Lung (tissue), 12 donors: ENCODE data around the gene NSF. TPM values are rescaled to one million over a fixed set of nuclear protein-coding genes. Genes with fewer than 3 reads are reported as not detected.
A peak's percentile ranks its signal among the peaks of the same experiment; 100 is the strongest.
"Not testable (repeated sequence)": the region's sequence is repeated elsewhere in the genome, so short reads cannot be mapped to it uniquely, and the experiment has no call there.

Experiments used
- ATAC-seq: fragments of 200-7000 bp; cut with Tn5 transposase; one replicate; pipeline ENCODE4 v1.9.1; 2020; ENCODE audit warnings: moderate number of reproducible peaks; ENCODE audit not compliant: insufficient read depth, low FRiP score
- DNase-seq, 3 donors: peaks; one replicate each; pipeline ENCODE4 v3.0.0-alpha.2; 2013 to 2017
- H3K27ac ChIP-seq, 2 donors: one replicate each; pipeline ENCODE4 v1.5.1; 2013; ENCODE audit warnings: mild to moderate bottlenecking in 2 of 2, moderate library complexity in 2 of 2, control low read depth in 1 of 2, inconsistent platforms in 1 of 2, low read depth in 1 of 2, low read length in 1 of 2
- H3K27me3 ChIP-seq, 3 donors: one replicate each; pipeline ENCODE4 v1.5.1; 2013; ENCODE audit warnings: low read length in 2 of 3; ENCODE audit not compliant: control insufficient read depth in 3 of 3, insufficient read depth in 3 of 3
- H3K36me3 ChIP-seq, 4 donors: one replicate each; pipeline ENCODE4 v1.5.1; 2013; ENCODE audit warnings: low read length in 4 of 4, mild to moderate bottlenecking in 1 of 4, moderate library complexity in 1 of 4; ENCODE audit not compliant: control insufficient read depth in 4 of 4, insufficient read depth in 4 of 4
- H3K4me1 ChIP-seq, 5 donors: one replicate each; pipeline ENCODE4 v1.5.1; 2013; ENCODE audit warnings: low read length in 5 of 5, mild to moderate bottlenecking in 2 of 5, moderate library complexity in 1 of 5; ENCODE audit not compliant: control insufficient read depth in 5 of 5, insufficient read depth in 5 of 5
- H3K4me3 ChIP-seq: one replicate; pipeline ENCODE4 v1.5.1; 2013; ENCODE audit warnings: mild to moderate bottlenecking, control low read depth, moderate library complexity
- H3K9ac ChIP-seq, 2 donors: one replicate each; pipeline ENCODE4 v1.5.1; 2013; ENCODE audit warnings: low read length in 2 of 2, control low read depth in 1 of 2; ENCODE audit not compliant: insufficient read depth in 1 of 2
- H3K9me3 ChIP-seq, 4 donors: one replicate each; pipeline ENCODE4 v1.5.1; 2013; ENCODE audit warnings: low read length in 3 of 4, mild to moderate bottlenecking in 1 of 4, moderate library complexity in 1 of 4; ENCODE audit not compliant: control insufficient read depth in 4 of 4, insufficient read depth in 3 of 4
- WGBS, 2 donors: extraction: QIAGEN DNeasy Blood & Tissue Kit; methylation state at CpG; one replicate each; pipeline ENCODE4 v1.1.7; 2013; 5-methylcytosine and 5-hydroxymethylcytosine counted together
- polyA plus RNA-seq, 2 donors: library from polyadenylated mRNA; stranded (reverse); fragments of 200-250 nt; gene quantifications; one replicate each; pipeline ENCODE4 v1.2.1, GENCODE V29; 2013
- total RNA-seq, 2 donors: library from RNA; depleted of rRNA in 1 of 2; stranded (reverse); fragments of >200 nt in 1 of 2; gene quantifications; one replicate each; pipeline ENCODE4 v1.2.1, GENCODE V29; 2014 to 2021
- TF ChIP-seq, protein P1 (sequence below): IDR thresholded peaks from 2 replicates; pipeline ENCODE4 v1.5.1; 2012; ENCODE audit warnings: mild to moderate bottlenecking; ENCODE audit errors: control extremely low read depth, extremely low read depth
- donor health status: control.
- donor health status: control.
- donor health status: Bipolar disorder and iron deficiency.
- donor health status: healthy.
- donor health status: DM: yes; HTN: yes; CAD: no.

NSF gene
- total and polyA plus RNA-seq, 4 donors, result 7.3 to 41.9 (median 27.0) TPM

DNA sequence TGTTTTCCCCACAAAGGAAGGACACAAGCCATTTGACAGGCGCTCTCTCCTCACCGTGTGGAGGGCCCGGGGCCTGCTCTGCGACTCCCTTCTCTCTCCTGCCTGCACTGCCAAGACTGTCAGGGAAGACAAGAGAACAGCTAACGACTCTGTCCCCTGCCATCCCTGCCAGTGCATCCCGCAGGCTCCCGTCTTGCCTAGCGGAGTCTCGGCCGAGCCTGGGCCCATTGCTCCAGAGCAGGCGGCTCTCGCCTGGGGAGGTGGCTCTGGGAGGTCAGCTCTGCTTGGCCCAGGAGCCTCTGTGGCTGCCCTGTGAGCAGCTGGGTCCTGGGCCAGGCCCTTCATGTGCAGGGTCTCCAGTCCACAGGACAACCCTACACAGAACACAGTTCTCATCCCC, 175.0 kb downstream of the NSF start:
- TF ChIP-seq, protein P1, sequence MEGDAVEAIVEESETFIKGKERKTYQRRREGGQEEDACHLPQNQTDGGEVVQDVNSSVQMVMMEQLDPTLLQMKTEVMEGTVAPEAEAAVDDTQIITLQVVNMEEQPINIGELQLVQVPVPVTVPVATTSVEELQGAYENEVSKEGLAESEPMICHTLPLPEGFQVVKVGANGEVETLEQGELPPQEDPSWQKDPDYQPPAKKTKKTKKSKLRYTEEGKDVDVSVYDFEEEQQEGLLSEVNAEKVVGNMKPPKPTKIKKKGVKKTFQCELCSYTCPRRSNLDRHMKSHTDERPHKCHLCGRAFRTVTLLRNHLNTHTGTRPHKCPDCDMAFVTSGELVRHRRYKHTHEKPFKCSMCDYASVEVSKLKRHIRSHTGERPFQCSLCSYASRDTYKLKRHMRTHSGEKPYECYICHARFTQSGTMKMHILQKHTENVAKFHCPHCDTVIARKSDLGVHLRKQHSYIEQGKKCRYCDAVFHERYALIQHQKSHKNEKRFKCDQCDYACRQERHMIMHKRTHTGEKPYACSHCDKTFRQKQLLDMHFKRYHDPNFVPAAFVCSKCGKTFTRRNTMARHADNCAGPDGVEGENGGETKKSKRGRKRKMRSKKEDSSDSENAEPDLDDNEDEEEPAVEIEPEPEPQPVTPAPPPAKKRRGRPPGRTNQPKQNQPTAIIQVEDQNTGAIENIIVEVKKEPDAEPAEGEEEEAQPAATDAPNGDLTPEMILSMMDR, result no peak
- no peak overlapping the region for H3K4me3 ChIP-seq
- no peaks in the 10 kb centered on the region for H3K9me3 ChIP-seq
- 93 to 99% methylated on average over 12 of the region's 12 CpGs for WGBS, 2 donors
- peaks cover 0 to under 1% (median 0%) of the 10 kb centered on the region in 3 donors for H3K27me3 ChIP-seq
- ATAC-seq (no peak), DNase-seq (no peak)
- H3K36me3 ChIP-seq, result no peaks in the 10 kb centered on the region
- no peak overlapping the region for H3K9ac ChIP-seq
- peak overlapping the region in 1 of 2 donors; percentile 10 for H3K27ac ChIP-seq
- H3K4me1 ChIP-seq, result peaks cover 3 to 20% (median 12%) of the 10 kb centered on the region in 5 donors

- H3K9ac ChIP-seq, result no peak overlapping the region
- H3K36me3 ChIP-seq, result no peaks in the 10 kb centered on the region
- DNase-seq, result no peak
- H3K9me3 ChIP-seq, result no peaks in the 10 kb centered on the region
- peaks cover 0 to 4% (median 0%) of the 10 kb centered on the region in 3 donors for H3K27me3 ChIP-seq
- H3K27ac ChIP-seq, result no peak overlapping the region
- ATAC-seq, result no peak
- WGBS, 2 donors, result 91 to 93% methylated on average over 21 of the region's 21 CpGs
- H3K4me3 ChIP-seq, result no peak overlapping the region
- TF ChIP-seq, protein P1, result no peak
- peaks cover 3 to 23% (median 13%) of the 10 kb centered on the region in 5 donors for H3K4me1 ChIP-seq
These were observed 176.3 kb downstream of the NSF start for GRCh38 chr17:46766493-46767491.

DNA sequence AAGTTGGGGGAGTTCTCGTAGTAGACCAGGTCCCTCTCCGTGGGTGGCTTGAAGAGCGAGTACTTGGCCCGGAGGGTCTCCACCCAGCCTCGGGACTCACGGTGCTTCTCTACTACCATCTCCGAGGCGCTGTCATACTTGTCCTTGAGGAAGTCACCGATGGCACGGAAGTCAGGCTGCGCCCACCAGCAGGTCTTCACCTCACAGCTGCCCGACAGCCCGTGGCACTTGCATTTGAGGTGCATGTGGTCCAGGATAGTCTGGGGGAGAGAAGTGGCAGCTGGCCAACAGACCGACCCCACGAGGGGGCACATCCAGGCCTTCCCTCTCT, 178.0 kb downstream of the NSF start:
- Histone ChIP-seq H3K27ac (no peak overlapping the region), H3K27me3 (peaks cover 0 to 4% (median 0%) of the 10 kb centered on the region in 3 donors), H3K36me3 (no peaks in the 10 kb centered on the region), H3K9me3 (no peaks in the 10 kb centered on the region), H3K4me3 (no peak overlapping the region), H3K9ac (no peak overlapping the region), H3K4me1 (peaks cover 3 to 26% (median 17%) of the 10 kb centered on the region in 5 donors)
- no peak for ATAC-seq
- DNase-seq, result no peak
- TF ChIP-seq, protein P1, result no peak
- WGBS, 2 donors, result 93 to 95% methylated on average over 15 of the region's 15 CpGs

- not testable (repeated sequence) for H3K4me3 ChIP-seq, H3K27me3 ChIP-seq, DNase-seq, H3K36me3 ChIP-seq, H3K9me3 ChIP-seq, ATAC-seq, H3K27ac ChIP-seq, H3K9ac ChIP-seq
- WGBS, 2 donors, result 96 to 97% methylated on average over 14 of the region's 14 CpGs
- H3K4me1 ChIP-seq, result peaks cover 3 to 26% (median 17%) of the 10 kb centered on the region in 5 donors
These were observed 178.4 kb downstream of the NSF start for GRCh38 chr17:46768896-46769295.
